H9 (cell line): ENCODE results near the gene SIM1. TPM values are rescaled to one million over a fixed set of nuclear protein-coding genes. Genes with fewer than 3 reads are reported as not detected.

Source experiments
- DNase-seq: peaks from one replicate; pipeline ENCODE4 v3.0.0-alpha.2; 2017
- H2AFZ ChIP-seq: one replicate; pipeline ENCODE4 v1.6.1; 2013; ENCODE audit warnings: mild to moderate bottlenecking, low read length, control low read depth, moderate library complexity
- H2AK5ac ChIP-seq: 2 replicates; pipeline ENCODE4 v1.6.1; 2013; ENCODE audit warnings: low read length, control low read depth, mixed read lengths; ENCODE audit not compliant: insufficient read length
- H2BK120ac ChIP-seq: one replicate; pipeline ENCODE4 v1.6.1; 2013; ENCODE audit warnings: low read depth, mild to moderate bottlenecking, low read length, control low read depth, inconsistent platforms; ENCODE audit not compliant: poor library complexity, severe bottlenecking
- H2BK12ac ChIP-seq: 2 replicates; pipeline ENCODE4 v1.6.1; 2013; ENCODE audit warnings: low read length, control low read depth, mixed read lengths, low read depth; ENCODE audit not compliant: insufficient read length
- H2BK15ac ChIP-seq: 2 replicates; pipeline ENCODE4 v1.6.1; 2013; ENCODE audit warnings: low read depth, low read length, control low read depth
- H2BK20ac ChIP-seq: one replicate; pipeline ENCODE4 v1.6.1; 2013; ENCODE audit warnings: low read depth, mild to moderate bottlenecking, low read length, control low read depth, inconsistent platforms; ENCODE audit not compliant: poor library complexity, severe bottlenecking
- H2BK5ac ChIP-seq: 2 replicates; pipeline ENCODE4 v1.6.1; 2013; ENCODE audit warnings: low read length, control low read depth, mixed read lengths; ENCODE audit not compliant: insufficient read length
- H3K14ac ChIP-seq: 2 replicates; pipeline ENCODE4 v1.6.1; 2013; ENCODE audit warnings: low read length, control low read depth; ENCODE audit not compliant: insufficient read depth
- H3K18ac ChIP-seq: 2 replicates; pipeline ENCODE4 v1.6.1; 2013; ENCODE audit warnings: low read depth, mild to moderate bottlenecking, mixed read lengths, low read length, control low read depth; ENCODE audit not compliant: insufficient read length
- H3K23ac ChIP-seq: 2 replicates; pipeline ENCODE4 v1.6.1; 2013; ENCODE audit warnings: low read length, control low read depth, mixed read lengths, low read depth; ENCODE audit not compliant: insufficient read length
- H3K23me2 ChIP-seq: 2 replicates; pipeline ENCODE4 v1.6.1; 2013; ENCODE audit warnings: low read depth, mild to moderate bottlenecking, mixed read lengths, low read length, control low read depth; ENCODE audit not compliant: insufficient read length, poor library complexity, severe bottlenecking
- H3K27ac ChIP-seq: 2 replicates; pipeline ENCODE4 v1.5.1; 2013; ENCODE audit warnings: low read length, control low read depth, mixed read lengths, low read depth; ENCODE audit not compliant: insufficient read length
- H3K27me3 ChIP-seq: 2 replicates; pipeline ENCODE4 v1.6.1; 2013; ENCODE audit warnings: low read length, control low read depth, inconsistent platforms; ENCODE audit not compliant: insufficient read depth
- H3K4ac ChIP-seq: 2 replicates; pipeline ENCODE4 v1.6.1; 2013; ENCODE audit warnings: low read depth, mild to moderate bottlenecking, control low read depth, inconsistent platforms, low read length, moderate library complexity
- H3K4me1 ChIP-seq: 2 replicates; pipeline ENCODE4 v1.6.1; 2013; ENCODE audit warnings: low read length, control low read depth, inconsistent platforms; ENCODE audit not compliant: insufficient read depth
- H3K4me2 ChIP-seq: 2 replicates; pipeline ENCODE4 v1.6.1; 2013; ENCODE audit warnings: low read length, control low read depth, mixed read lengths; ENCODE audit not compliant: insufficient read length, insufficient read depth
- H3K56ac ChIP-seq: 2 replicates; pipeline ENCODE4 v1.6.1; 2013; ENCODE audit warnings: low read depth, mild to moderate bottlenecking, mixed read lengths, low read length, control low read depth; ENCODE audit not compliant: insufficient read length
- H3K79me1 ChIP-seq: 2 replicates; pipeline ENCODE4 v1.6.1; 2013; ENCODE audit warnings: low read depth, mild to moderate bottlenecking, moderate library complexity, low read length, control low read depth, inconsistent platforms; ENCODE audit not compliant: insufficient read depth, poor library complexity, severe bottlenecking
- H3K79me2 ChIP-seq: 2 replicates; pipeline ENCODE4 v1.6.1; 2013; ENCODE audit warnings: low read length, control low read depth, inconsistent platforms; ENCODE audit not compliant: insufficient read depth
- H3K9ac ChIP-seq: 2 replicates; pipeline ENCODE4 v1.6.1; 2013; ENCODE audit warnings: low read length, control low read depth, mixed read lengths; ENCODE audit not compliant: insufficient read length; ENCODE audit errors: extremely low read depth
- H3K9me3 ChIP-seq: one replicate; pipeline ENCODE4 v1.6.1; 2013; ENCODE audit warnings: low read depth, low read length, inconsistent platforms; ENCODE audit not compliant: control insufficient read depth
- H3T11ph ChIP-seq: one replicate; pipeline ENCODE4 v1.6.1; 2013; ENCODE audit warnings: mild to moderate bottlenecking, low read length, control low read depth, inconsistent platforms
- H4K20me1 ChIP-seq: one replicate; pipeline ENCODE4 v1.6.1; 2013; ENCODE audit not compliant: control insufficient read depth, insufficient read length, insufficient read depth
- H4K5ac ChIP-seq: 2 replicates; pipeline ENCODE4 v1.6.1; 2013; ENCODE audit warnings: low read depth, mild to moderate bottlenecking, mixed read lengths, low read length, control low read depth; ENCODE audit not compliant: insufficient read length
- H4K8ac ChIP-seq: replicated peaks from 2 replicates; pipeline ENCODE4 v1.6.1; 2013; ENCODE audit warnings: low read length, control low read depth, mixed read lengths, low read depth; ENCODE audit not compliant: insufficient read length
- H4K91ac ChIP-seq: 2 replicates; pipeline ENCODE4 v1.6.1; 2013; ENCODE audit warnings: low read depth, mild to moderate bottlenecking, moderate library complexity, mixed read lengths, low read length, control low read depth; ENCODE audit not compliant: insufficient read length
- H3K27ac Mint-ChIP-seq, 3 experiments: 2 replicates in 2 of 3; 3 replicates in 1 of 3; pipeline ENCODE4 v1.8.0; 2020 to 2021; ENCODE audit warnings: mixed read lengths in 3 of 3, mild to moderate bottlenecking in 1 of 3, moderate library complexity in 1 of 3
- H3K27me3 Mint-ChIP-seq: 2 replicates; pipeline ENCODE4 v1.8.0; 2021; ENCODE audit warnings: low read depth, mild to moderate bottlenecking, moderate library complexity, mixed read lengths
- H3K36me3 Mint-ChIP-seq, 3 experiments: 2 replicates in 2 of 3; 3 replicates in 1 of 3; pipeline ENCODE4 v1.8.0; 2020 to 2021; ENCODE audit warnings: low read depth in 3 of 3, mixed read lengths in 3 of 3; ENCODE audit not compliant: insufficient read depth in 1 of 3
- H3K4me1 Mint-ChIP-seq, 2 experiments: 2 replicates each; pipeline ENCODE4 v1.8.0; 2020; ENCODE audit warnings: mixed read lengths in 2 of 2
- H3K4me3 Mint-ChIP-seq, 2 experiments: 2 replicates in 1 of 2; 3 replicates in 1 of 2; pipeline ENCODE4 v1.8.0; 2020 to 2021; ENCODE audit warnings: mild to moderate bottlenecking in 2 of 2, mixed read lengths in 2 of 2, moderate library complexity in 1 of 2
- H3K9me3 Mint-ChIP-seq, 2 experiments: 2 replicates in 1 of 2; 3 replicates in 1 of 2; pipeline ENCODE4 v1.8.0; 2020; ENCODE audit warnings: mild to moderate bottlenecking in 2 of 2, mixed read lengths in 2 of 2, moderate library complexity in 1 of 2
- WGBS: extraction: QIAGEN DNeasy Blood & Tissue Kit; methylation state at CpG from one replicate; pipeline ENCODE4 v1.1.7; 2013; ENCODE audit warnings: missing lambda C conversion rate, low lambda C conversion rate, mixed read lengths; ENCODE audit not compliant: insufficient read length; ENCODE audit errors: extremely low coverage; 5-methylcytosine and 5-hydroxymethylcytosine counted together
- total RNA-seq: library from RNA; stranded (reverse); gene quantifications from 2 replicates; pipeline ENCODE4 v1.2.1, GENCODE V29; 2021
- TF ChIP-seq, protein P1 (sequence below): fragments of 200-600 bp; sonication (generic); conservative IDR thresholded peaks from 3 replicates; pipeline ENCODE4 v1.8.0; 2021; ENCODE audit warnings: antibody characterized with exemption, mild to moderate bottlenecking

Gene SIM1
- total RNA-seq, 1 experiment from 2014 or later: not detected

DNA sequence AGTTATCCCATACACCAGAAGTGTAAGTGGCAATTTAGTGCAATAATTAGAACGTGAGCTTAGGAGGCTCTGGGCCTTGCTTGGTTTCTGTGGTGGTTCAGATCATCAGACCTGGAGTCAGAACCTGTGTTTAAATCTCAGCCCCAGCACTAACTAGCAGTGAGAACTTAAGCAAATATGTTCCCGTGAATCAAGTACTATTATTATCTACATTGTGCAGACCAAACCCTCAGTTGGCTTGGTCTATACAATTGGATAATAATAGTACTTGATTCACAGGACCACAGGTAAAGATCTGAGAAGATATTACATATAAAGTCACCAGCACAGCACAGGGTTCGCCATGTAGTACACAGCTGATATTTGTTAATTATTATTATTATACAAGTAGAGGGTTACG lies 93.1 kb downstream of the SIM1 start:
- no peak overlapping the region for H4K5ac ChIP-seq
- no peak overlapping the region for H2BK15ac ChIP-seq
- H3K9me3 ChIP-seq: no peaks in the 10 kb centered on the region
- no peaks in the 10 kb centered on the region for H3K79me1 ChIP-seq
- H3K56ac ChIP-seq: no peak overlapping the region
- H3K18ac ChIP-seq: no peak overlapping the region
- Mint-ChIP-seq H3K27me3 (no peaks in the 10 kb centered on the region), H3K36me3 (no peaks in the 10 kb centered on the region), H3K4me3 (no peak overlapping the region), H3K4me1 (peaks cover 16 to 18% of the 10 kb centered on the region in 2 experiments), H3K27ac (no peak overlapping the region), H3K9me3 (no peaks in the 10 kb centered on the region)
- no peak overlapping the region for H3K27ac ChIP-seq
- TF ChIP-seq, protein P1, sequence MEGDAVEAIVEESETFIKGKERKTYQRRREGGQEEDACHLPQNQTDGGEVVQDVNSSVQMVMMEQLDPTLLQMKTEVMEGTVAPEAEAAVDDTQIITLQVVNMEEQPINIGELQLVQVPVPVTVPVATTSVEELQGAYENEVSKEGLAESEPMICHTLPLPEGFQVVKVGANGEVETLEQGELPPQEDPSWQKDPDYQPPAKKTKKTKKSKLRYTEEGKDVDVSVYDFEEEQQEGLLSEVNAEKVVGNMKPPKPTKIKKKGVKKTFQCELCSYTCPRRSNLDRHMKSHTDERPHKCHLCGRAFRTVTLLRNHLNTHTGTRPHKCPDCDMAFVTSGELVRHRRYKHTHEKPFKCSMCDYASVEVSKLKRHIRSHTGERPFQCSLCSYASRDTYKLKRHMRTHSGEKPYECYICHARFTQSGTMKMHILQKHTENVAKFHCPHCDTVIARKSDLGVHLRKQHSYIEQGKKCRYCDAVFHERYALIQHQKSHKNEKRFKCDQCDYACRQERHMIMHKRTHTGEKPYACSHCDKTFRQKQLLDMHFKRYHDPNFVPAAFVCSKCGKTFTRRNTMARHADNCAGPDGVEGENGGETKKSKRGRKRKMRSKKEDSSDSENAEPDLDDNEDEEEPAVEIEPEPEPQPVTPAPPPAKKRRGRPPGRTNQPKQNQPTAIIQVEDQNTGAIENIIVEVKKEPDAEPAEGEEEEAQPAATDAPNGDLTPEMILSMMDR: no peak
- no CpG with 5 or more reads among the region's 4 CpGs for WGBS
- H2BK20ac ChIP-seq: no peak overlapping the region
- H2AK5ac ChIP-seq: no peak overlapping the region
- no peak overlapping the region for H3K4ac ChIP-seq
- no peak overlapping the region for H4K8ac ChIP-seq
- H4K20me1 ChIP-seq: no peaks in the 10 kb centered on the region
- no peak for DNase-seq
- no peak overlapping the region for H4K91ac ChIP-seq
- H3K23ac ChIP-seq: no peak overlapping the region
- no peak overlapping the region for H2BK5ac ChIP-seq
- H3K79me2 ChIP-seq: no peaks in the 10 kb centered on the region
- no peak overlapping the region for H3K14ac ChIP-seq
- no peak overlapping the region for H2BK120ac ChIP-seq
- H3K4me1 ChIP-seq: peaks cover 13% of the 10 kb centered on the region; the same call in 1 of the 2 replicates
- H2AFZ ChIP-seq: no peak overlapping the region
- no peak overlapping the region for H3K4me2 ChIP-seq
- no peak overlapping the region for H3T11ph ChIP-seq
- H3K9ac ChIP-seq: no peak overlapping the region
- no peaks in the 10 kb centered on the region for H3K27me3 ChIP-seq
- H2BK12ac ChIP-seq: no peak overlapping the region
- no peaks in the 10 kb centered on the region for H3K23me2 ChIP-seq
